Panc1 (cell line): Measurements from ENCODE around the gene PDPK1.
"Not testable (repeated sequence)": the region's sequence is repeated elsewhere in the genome, so short reads cannot be mapped to it uniquely, and the experiment has no call there.

Source experiments
- POLR2AphosphoS5 ChIP-seq: IDR thresholded peaks from 2 replicates; pipeline ENCODE4 v1.6.1; 2012; ENCODE audit warnings: mild to moderate bottlenecking, low read depth, low read length, moderate library complexity
- TF ChIP-seq, protein P1 (sequence below): fragments of 450-650 bp; IDR thresholded peaks from 2 replicates; pipeline ENCODE4 v1.5.1; 2017; ENCODE audit warnings: mild to moderate bottlenecking
- TF ChIP-seq, protein P2 (sequence below), 2 experiments: IDR thresholded peaks; 2 replicates each; pipeline ENCODE4 v1.6.1; 2011 to 2012; ENCODE audit warnings: low read depth in 2 of 2, control low read depth in 1 of 2, low read length in 1 of 2, mild to moderate bottlenecking in 1 of 2, moderate library complexity in 1 of 2; ENCODE audit not compliant: insufficient read depth in 1 of 2

DNA sequence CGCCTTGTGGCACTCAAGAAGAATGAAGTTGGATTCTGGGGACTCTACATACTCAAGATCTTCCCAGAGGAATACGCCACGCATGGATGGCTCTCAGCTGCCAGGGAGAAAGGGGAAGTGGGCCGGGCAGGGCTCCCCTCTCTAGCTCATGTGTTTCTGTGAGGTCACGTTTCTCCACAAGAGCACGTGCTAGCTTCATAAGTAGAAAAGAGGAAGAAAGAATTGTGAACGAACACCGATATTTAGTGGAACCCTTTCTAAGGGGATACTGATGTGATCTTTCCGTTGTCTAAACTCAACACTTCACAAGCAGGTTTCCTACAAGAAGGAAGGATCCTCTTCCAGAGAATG, 101.9 kb downstream of the PDPK1 start:
- TF ChIP-seq, protein P1, sequence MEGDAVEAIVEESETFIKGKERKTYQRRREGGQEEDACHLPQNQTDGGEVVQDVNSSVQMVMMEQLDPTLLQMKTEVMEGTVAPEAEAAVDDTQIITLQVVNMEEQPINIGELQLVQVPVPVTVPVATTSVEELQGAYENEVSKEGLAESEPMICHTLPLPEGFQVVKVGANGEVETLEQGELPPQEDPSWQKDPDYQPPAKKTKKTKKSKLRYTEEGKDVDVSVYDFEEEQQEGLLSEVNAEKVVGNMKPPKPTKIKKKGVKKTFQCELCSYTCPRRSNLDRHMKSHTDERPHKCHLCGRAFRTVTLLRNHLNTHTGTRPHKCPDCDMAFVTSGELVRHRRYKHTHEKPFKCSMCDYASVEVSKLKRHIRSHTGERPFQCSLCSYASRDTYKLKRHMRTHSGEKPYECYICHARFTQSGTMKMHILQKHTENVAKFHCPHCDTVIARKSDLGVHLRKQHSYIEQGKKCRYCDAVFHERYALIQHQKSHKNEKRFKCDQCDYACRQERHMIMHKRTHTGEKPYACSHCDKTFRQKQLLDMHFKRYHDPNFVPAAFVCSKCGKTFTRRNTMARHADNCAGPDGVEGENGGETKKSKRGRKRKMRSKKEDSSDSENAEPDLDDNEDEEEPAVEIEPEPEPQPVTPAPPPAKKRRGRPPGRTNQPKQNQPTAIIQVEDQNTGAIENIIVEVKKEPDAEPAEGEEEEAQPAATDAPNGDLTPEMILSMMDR, result not testable (repeated sequence)
- not testable (repeated sequence) for TF ChIP-seq POLR2AphosphoS5
- TF ChIP-seq, protein P2, sequence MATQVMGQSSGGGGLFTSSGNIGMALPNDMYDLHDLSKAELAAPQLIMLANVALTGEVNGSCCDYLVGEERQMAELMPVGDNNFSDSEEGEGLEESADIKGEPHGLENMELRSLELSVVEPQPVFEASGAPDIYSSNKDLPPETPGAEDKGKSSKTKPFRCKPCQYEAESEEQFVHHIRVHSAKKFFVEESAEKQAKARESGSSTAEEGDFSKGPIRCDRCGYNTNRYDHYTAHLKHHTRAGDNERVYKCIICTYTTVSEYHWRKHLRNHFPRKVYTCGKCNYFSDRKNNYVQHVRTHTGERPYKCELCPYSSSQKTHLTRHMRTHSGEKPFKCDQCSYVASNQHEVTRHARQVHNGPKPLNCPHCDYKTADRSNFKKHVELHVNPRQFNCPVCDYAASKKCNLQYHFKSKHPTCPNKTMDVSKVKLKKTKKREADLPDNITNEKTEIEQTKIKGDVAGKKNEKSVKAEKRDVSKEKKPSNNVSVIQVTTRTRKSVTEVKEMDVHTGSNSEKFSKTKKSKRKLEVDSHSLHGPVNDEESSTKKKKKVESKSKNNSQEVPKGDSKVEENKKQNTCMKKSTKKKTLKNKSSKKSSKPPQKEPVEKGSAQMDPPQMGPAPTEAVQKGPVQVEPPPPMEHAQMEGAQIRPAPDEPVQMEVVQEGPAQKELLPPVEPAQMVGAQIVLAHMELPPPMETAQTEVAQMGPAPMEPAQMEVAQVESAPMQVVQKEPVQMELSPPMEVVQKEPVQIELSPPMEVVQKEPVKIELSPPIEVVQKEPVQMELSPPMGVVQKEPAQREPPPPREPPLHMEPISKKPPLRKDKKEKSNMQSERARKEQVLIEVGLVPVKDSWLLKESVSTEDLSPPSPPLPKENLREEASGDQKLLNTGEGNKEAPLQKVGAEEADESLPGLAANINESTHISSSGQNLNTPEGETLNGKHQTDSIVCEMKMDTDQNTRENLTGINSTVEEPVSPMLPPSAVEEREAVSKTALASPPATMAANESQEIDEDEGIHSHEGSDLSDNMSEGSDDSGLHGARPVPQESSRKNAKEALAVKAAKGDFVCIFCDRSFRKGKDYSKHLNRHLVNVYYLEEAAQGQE (IDR thresholded peaks at IDR 0.05; ENCODE audit: insufficient read depth in 1 of 2, low read depth in 2 of 2, low read length in 1 of 2), result not testable (repeated sequence)
